SK-N-MC (cell line): ENCODE results near the gene RIC8B.

Experiments
- DNase-seq: peaks from one replicate; pipeline ENCODE4 v3.0.0-alpha.2; 2011; ENCODE audit warnings: low read depth, low spot score
- H3K27ac ChIP-seq: fragments of 200-600 bp; sonication (generic); 2 replicates; pipeline ENCODE4 v1.5.1; 2016; ENCODE audit warnings: mixed run types
- H3K36me3 ChIP-seq: fragments of 200-600 bp; sonication (generic); 2 replicates; pipeline ENCODE4 v1.6.1; 2017; ENCODE audit warnings: antibody characterized with exemption, low read length, mixed read lengths; ENCODE audit not compliant: insufficient read depth
- H3K4me3 ChIP-seq: fragments of 200-600 bp; sonication (generic); 2 replicates; pipeline ENCODE4 v1.5.1; 2016
- H3K9ac ChIP-seq: fragments of 200-600 bp; sonication (generic); 2 replicates; pipeline ENCODE4 v1.8.0; 2017; ENCODE audit warnings: mixed run types, mixed read lengths; ENCODE audit not compliant: insufficient read length
- H3K9me3 ChIP-seq: fragments of 200-600 bp; sonication (generic); 2 replicates; pipeline ENCODE4 v1.6.1; 2017; ENCODE audit warnings: low read depth, mild to moderate bottlenecking, antibody characterized with exemption, low read length, moderate library complexity, mixed read lengths
- EZH2 ChIP-seq: fragments of 200-600 bp; sonication (generic); IDR thresholded peaks from one replicate; pipeline ENCODE4 v1.6.1; 2017; ENCODE audit warnings: antibody characterized with exemption
- FOXP2 ChIP-seq: optimal IDR thresholded peaks from 2 replicates; pipeline ENCODE3; 2011; ENCODE audit warnings: mild to moderate bottlenecking, moderate library complexity; ENCODE audit not compliant: insufficient read depth; ENCODE audit errors: extremely low read length, control extremely low read depth
- POLR2AphosphoS5 ChIP-seq: IDR thresholded peaks from 2 replicates; pipeline ENCODE4 v1.6.1; 2012; ENCODE audit warnings: mild to moderate bottlenecking, low read depth, low read length, borderline replicate concordance

Gene RIC8B

DNA sequence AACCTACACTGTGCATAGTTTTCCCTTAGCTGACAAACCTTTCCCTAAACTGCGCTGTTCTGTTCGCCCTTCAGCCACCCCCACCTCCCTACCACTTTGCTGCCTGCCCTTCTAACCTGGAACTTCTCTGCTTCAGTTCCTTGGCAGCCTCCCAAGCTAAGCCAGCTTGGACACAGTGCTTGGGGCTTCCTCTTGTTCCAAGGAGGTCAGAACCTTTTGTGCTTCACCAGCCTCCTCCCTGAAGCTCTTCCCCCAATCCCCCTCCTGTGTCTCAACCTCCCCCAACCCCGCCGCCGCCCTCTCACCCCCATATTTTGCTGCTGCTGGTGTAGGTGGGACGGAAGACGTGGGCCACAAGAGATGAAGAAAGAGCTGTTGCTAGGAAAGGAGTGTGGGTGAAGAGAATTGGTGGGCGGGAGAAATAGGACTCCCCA lies 8.1 kb upstream of the RIC8B start:
- Histone ChIP-seq H3K36me3 (no peaks in the 10 kb centered on the region), H3K4me3 (peak overlapping the region; percentile 30; the same call in 1 of the 2 replicates), H3K9me3 (no peaks in the 10 kb centered on the region), H3K9ac (no peak overlapping the region), H3K27ac (peak overlapping the region; percentile 82)
- no peak for TF ChIP-seq FOXP2
- no peak for TF ChIP-seq EZH2
- no peak for TF ChIP-seq POLR2AphosphoS5
- DNase-seq = no peak

DNA sequence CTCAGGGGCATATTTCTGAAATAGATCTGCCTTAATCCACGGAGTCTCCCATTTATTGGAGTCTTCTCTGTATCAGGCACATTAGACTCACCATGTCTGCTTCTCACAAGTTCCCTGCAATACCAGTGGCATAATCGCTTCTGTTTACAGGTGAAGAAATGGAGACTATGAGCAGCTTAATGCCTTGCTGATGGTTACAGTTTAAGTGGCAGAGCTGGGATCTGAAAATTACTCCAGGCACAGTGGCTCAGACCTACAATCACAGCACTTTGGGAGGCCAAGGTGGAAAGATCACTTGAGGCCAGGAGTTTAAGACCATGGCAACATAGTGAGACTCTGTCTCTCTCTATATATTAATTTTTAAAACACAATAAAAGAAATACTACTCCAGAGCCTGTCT lies 7.3 kb upstream of the RIC8B start:
- no peak for TF ChIP-seq FOXP2
- no peak for TF ChIP-seq EZH2
- TF ChIP-seq POLR2AphosphoS5 = no peak
- Histone ChIP-seq H3K9me3 (no peaks in the 10 kb centered on the region), H3K9ac (peak overlapping the region; percentile 21), H3K36me3 (no peaks in the 10 kb centered on the region), H3K27ac (peak overlapping the region; percentile 82), H3K4me3 (peak overlapping the region; percentile 63)
- no peak for DNase-seq

DNA sequence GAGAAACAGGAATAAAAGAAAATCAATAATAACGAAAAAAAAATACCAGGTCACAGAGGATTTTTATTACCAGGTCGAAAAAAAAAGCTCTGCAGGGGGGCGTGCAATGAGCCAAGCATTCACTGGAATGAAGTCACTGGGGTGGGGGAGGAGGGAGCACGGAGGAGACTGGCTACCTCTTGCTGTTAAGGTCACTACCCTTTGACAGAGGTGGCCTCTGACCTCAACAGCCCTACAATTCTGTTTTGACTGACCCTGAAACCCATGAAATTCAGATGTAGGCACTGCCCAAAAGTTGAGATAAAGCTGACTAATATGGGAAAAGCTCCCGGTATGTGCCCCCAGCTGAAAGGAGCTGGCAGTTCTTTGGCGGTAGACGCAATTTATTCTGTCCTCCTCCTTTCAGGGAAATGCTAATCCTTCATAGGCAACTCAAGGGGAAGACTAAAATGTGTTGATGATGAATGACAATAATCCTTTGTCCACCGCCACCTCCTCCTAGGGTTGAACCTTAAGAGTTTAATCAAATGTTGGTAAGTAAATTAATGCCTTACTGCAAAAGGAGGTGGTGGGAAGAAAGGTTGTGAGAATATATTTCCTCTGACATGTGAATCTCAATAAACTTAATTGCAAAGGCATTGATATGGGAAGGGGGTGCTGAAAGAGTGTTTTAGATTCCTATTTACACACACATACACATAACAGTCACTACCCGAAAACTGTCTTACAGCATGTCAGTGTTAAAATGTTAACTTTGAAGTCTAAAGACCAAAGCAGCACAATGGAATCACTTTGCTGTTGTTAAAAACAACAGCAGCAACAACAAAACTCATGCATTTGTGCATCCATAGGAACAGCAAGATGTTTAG lies 6.3 kb upstream of the RIC8B start:
- no peak for DNase-seq
- H3K36me3 ChIP-seq = no peaks in the 10 kb centered on the region
- H3K4me3 ChIP-seq = peak overlapping the region; percentile 63
- no peaks in the 10 kb centered on the region for H3K9me3 ChIP-seq
- H3K9ac ChIP-seq = peak overlapping the region; percentile 21
- peak overlapping the region; percentile 82 for H3K27ac ChIP-seq
- TF ChIP-seq EZH2 = no peak
- TF ChIP-seq FOXP2 = no peak
- TF ChIP-seq POLR2AphosphoS5 = no peak

DNA sequence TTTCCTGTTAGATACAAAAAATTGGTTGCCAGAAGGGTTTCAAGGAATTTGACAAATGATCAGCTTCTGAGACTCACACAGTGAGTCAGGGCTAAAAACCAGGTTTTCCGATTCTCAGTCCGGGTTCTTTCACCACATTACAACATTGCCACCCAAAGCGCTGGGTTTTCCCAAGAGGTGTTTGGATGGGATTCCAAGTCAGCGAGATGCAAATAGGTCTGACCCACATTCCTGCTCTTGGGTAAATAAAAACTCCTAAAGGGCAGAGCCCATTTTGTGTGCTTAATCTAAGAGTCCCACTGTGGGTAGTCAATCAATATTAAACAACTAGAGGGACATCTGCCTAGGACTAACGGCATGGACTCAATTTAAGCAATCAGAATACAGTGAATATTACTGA lies 5.4 kb upstream of the RIC8B start:
- Histone ChIP-seq H3K9ac (no peak overlapping the region), H3K36me3 (no peaks in the 10 kb centered on the region), H3K4me3 (peak overlapping the region; percentile 19), H3K9me3 (no peaks in the 10 kb centered on the region), H3K27ac (peak overlapping the region; percentile 82)
- DNase-seq = no peak
- no peak for TF ChIP-seq POLR2AphosphoS5
- TF ChIP-seq FOXP2 = no peak
- TF ChIP-seq EZH2 = no peak

DNA sequence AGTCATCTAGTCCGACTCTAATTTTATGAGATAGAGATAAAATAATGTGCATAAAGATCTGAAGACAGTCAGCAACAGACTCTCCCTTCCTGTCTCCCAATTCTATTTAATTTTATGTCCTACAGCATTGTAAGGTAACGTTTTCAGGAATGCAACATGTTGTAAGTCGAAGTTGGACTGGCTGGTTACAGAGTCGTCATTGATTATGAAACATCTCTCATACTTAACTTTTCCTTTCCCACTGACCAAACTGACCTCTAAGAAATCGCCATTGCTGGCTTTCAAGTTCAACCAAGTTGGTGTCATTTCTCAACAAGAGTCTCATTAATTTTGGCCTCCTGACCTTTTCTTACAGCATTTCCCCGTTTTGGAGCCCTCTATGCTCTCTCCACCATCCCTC lies 4.9 kb upstream of the RIC8B start:
- no peak for DNase-seq
- peak overlapping the region; percentile 82 for H3K27ac ChIP-seq
- H3K4me3 ChIP-seq = peak overlapping the region; percentile 19
- no peak overlapping the region for H3K9ac ChIP-seq
- H3K9me3 ChIP-seq = no peaks in the 10 kb centered on the region
- no peaks in the 10 kb centered on the region for H3K36me3 ChIP-seq
- TF ChIP-seq FOXP2 = no peak
- no peak for TF ChIP-seq POLR2AphosphoS5

DNA sequence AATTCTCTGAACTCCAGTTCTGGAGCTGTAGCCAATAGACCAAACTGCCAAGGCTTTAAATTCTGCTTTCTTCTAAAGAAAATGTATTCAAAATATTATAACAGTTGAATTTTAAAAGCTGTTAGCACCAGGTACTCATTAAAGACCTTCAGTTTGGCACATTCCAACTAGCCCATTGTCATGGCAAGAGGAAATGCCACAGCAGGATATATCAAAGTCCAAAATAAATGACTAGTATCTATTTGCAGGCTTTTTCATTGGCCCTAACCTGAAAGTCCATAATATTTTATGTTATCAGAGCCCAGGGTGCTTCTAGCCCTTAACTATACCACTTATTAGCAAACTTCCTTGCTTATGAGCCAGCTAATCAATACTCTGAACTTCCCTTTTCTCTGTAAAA lies 3.1 kb upstream of the RIC8B start:
- peak overlapping the region; percentile 97 for H3K27ac ChIP-seq
- H3K36me3 ChIP-seq = no peaks in the 10 kb centered on the region
- TF ChIP-seq FOXP2 (no peak), EZH2 (no peak), POLR2AphosphoS5 (no peak)
- H3K9me3 ChIP-seq = no peaks in the 10 kb centered on the region
- H3K9ac ChIP-seq = peak overlapping the region; percentile 52
- DNase-seq = no peak
- H3K4me3 ChIP-seq = peak overlapping the region; percentile 7

DNA sequence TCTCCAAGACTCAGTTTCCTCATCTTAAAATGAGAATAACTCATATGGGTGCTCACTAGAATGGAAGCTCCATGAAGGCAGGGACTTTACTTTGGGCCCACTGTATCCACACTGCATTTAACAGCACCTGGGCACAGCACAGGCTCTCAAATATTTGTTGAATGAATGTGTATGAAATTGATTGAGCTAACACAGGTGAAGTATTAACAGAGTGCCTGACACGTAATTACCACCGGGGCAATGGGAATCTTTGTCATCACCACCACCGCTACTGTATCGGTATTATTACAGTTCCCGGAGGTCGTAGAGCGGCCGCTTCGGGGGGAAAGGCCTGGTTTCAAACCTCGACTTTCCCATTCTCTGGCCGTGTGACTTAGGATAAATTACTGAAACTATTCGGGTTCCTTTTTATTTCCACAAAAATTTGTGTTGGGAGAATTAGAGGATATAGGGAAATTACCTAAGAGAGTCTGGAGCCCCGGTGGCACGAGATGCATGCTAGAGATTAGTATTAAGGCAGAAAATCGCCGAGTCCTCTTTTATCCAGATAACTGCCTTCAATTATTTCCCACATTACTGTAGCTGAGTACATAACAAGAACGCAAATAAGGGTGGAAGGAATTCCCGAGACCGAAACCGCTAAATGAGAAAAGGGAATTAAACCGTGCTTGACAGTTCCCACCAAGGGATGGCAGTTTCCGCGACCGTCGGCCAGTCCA lies 1.0 kb upstream of the RIC8B start:
- Histone ChIP-seq H3K36me3 (no peaks in the 10 kb centered on the region), H3K9me3 (no peaks in the 10 kb centered on the region), H3K9ac (peak overlapping the region; percentile 93), H3K27ac (peak overlapping the region; percentile 97), H3K4me3 (peak overlapping the region; percentile 95)
- TF ChIP-seq POLR2AphosphoS5 (no peak), EZH2 (no peak), FOXP2 (no peak)
- DNase-seq = peak; percentile 39

DNA sequence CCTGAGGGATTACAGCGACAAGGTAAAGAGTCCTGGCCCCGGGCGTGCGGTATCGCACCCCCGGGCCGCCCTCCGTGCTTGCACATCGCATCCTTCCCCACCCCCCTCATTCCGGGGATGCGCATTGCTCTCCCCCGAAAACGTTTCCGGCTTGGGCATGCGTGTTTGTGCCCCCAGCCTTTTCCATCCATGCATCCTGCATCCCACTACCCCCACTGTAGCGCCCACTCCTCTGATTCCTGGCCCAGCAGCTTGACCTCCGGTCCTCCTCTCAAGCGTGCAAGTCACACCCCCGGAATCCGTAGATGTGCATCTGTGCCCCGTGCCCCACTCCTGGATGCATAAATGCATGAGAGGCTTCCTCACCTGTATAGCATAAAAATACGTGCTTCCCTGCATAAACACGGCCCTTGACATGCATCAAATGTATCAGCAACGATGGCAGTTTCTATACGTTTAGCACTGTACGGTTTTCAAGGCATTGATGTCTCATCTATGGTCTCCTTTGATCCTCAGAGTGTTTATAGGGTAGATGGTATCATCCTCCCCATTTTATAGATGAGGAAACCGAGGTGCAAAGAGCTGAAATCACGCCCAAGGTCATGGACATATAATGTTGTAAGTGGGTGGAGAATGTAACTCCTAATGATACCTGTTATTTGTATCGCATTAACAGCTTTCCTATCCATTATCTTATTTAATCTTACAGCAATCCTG lies 484 bp downstream of the RIC8B start:
- H3K36me3 ChIP-seq = no peaks in the 10 kb centered on the region; the same call in 1 of the 2 replicates
- H3K4me3 ChIP-seq = peak overlapping the region; percentile 95
- H3K9me3 ChIP-seq = no peaks in the 10 kb centered on the region
- no peak for DNase-seq
- no peak for TF ChIP-seq POLR2AphosphoS5
- TF ChIP-seq EZH2 = no peak
- TF ChIP-seq FOXP2 = no peak
- H3K27ac ChIP-seq = no peak overlapping the region; the same call in 1 of the 2 replicates
- peak overlapping the region; percentile 93 for H3K9ac ChIP-seq
